ENCODE data around the gene OR4K15. TPM values are rescaled to one million over a fixed set of nuclear protein-coding genes. Genes with fewer than 3 reads are reported as not detected.
"Not testable (repeated sequence)": the region's sequence is repeated elsewhere in the genome, so short reads cannot be mapped to it uniquely, and the experiment has no call there.

OR4K15 gene
- total RNA-seq, result not detected

DNA sequence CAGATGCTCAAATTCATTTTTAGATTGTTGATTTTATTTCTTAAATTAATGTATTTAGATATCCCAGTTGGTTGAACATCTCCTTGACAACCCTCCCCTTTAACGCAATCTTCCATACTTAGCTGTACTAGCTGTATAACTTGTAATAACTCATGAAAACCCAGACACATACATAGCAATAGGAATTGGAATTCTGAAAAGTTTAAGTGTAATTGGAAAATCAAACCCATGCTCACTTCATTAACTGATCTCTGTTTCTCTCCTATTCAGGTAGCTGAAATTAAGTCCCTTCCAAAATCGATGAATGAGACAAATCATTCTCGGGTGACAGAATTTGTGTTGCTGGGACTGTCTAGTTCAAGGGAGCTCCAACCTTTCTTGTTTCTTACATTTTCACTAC is at the start of gene OR4K15:
Gene OR4K15, plus strand, starts transcription at position 301 of the 400 bp plus-strand sequence. Its CDS starts 0 bp downstream, at position 301.
- no peaks in the 10 kb centered on the region for H3K36me3 Mint-ChIP-seq
- ChIA-PET CTCF (no interaction called here), POLR2A (no interaction called here)
- intact Hi-C loops (cut with micrococcal nuclease), result no loop called here
- peaks cover 2% of the 10 kb centered on the region for H3K9me3 Mint-ChIP-seq
- H3K4me1 Mint-ChIP-seq (ENCODE audit: low read depth), result peaks cover 32% of the 10 kb centered on the region
- DNase-seq, result no peak
- H3K27me3 Mint-ChIP-seq, result no peaks in the 10 kb centered on the region
- H3K27ac Mint-ChIP-seq, result peak within 1 kb of the TSS; percentile 38
- H3K4me3 Mint-ChIP-seq, result no peak within 1 kb of the TSS

DNA sequence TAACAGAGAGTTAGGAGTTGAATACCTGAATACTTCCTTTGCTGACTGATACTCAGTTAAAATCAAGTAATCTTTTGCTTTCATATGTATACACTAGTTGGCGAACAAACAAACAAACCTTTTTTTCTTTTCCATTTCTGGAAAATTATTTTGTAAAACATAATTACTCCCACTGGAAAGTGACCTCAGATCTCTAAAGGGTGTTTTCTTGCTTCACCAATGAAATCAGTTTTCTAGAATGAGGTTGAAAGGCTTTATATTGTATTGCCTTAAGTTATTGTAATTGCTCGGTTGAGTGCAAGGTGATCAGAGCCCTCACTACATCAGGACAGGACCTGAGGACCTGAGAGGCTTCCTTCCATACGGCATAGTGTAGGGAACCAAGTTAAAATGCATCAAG is 44.8 kb upstream of the OR4K15 start, which contains the start of gene OR4K1:
Gene OR4K1, plus strand, starts transcription at position 301 of the 400 bp plus-strand sequence. CDS start 4,750 bp downstream, outside the sequence.
- intact Hi-C loops (cut with micrococcal nuclease), result no loop called here
- no peak for DNase-seq
- no peak within 1 kb of the TSS for H3K4me3 Mint-ChIP-seq
- no peaks in the 10 kb centered on the region for H3K9me3 Mint-ChIP-seq
- no peaks in the 10 kb centered on the region for H3K4me1 Mint-ChIP-seq (ENCODE audit: low read depth)
- POLR2A ChIA-PET, result no interaction called here
- no peaks in the 10 kb centered on the region for H3K27me3 Mint-ChIP-seq
- H3K27ac Mint-ChIP-seq, result no peak within 1 kb of the TSS
- CTCF ChIA-PET, result no interaction called here
- no peaks in the 10 kb centered on the region for H3K36me3 Mint-ChIP-seq

DNA sequence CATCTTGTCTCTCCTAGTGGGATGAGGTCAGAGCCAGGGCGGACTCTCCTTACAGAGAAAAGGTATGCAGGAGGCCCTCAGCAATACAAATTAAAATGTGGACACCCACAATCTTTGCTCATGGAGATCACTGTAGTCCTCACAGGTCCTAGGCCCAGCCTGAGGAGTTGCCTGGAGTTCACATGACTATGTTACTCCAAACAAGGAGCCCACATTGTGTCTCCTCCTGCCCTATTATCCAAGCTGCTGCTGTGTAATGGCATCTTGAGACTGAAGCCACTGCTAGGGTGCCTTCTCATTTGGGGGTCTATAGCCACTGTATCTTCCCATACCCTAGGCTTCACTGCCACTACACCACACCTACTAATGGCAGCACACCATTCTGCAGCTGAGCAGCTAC is 33.7 kb upstream of the OR4K15 start:
- ChIA-PET CTCF (no interaction called here), POLR2A (no interaction called here)
- no peak overlapping the region for H3K27ac Mint-ChIP-seq
- H3K27me3 Mint-ChIP-seq, result no peaks in the 10 kb centered on the region
- no peaks in the 10 kb centered on the region for H3K36me3 Mint-ChIP-seq
- intact Hi-C loops (cut with micrococcal nuclease), result no loop called here
- H3K4me1 Mint-ChIP-seq (ENCODE audit: low read depth), result no peaks in the 10 kb centered on the region
- DNase-seq, result no peak
- no peak overlapping the region for H3K4me3 Mint-ChIP-seq
- H3K9me3 Mint-ChIP-seq, result no peaks in the 10 kb centered on the region

DNA sequence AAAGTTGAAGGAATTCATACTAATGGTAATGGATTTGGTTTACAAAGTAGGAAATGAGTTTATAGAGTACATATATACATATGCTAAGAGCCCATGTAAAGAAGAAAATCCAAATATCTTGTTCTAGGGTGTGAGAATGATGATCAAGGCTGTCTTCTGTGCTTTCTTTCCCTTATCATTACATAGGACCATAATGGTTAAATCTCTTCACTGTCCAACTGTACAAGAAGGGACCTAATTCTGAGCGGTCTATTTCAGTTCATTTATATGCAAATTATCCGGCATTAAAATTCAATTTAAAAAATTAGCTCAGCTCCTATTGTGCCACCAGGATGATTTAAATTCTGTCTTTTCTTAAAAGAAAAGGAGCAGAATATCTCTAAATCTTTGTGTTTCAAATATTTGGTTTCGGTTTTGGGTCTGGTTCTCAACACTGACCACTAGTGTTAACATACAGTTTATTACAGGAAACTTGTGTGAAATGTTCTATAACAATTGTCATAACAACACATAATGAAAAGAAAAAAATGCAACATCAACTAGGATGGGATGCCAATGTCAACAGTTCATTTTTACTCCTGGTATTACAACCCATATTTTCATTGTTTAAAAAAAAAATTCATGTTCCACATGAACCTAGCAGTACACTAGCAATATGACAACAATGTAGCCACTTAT is 27.8 kb upstream of the OR4K15 start:
- H3K9me3 Mint-ChIP-seq, result peaks cover 2% of the 10 kb centered on the region
- H3K27ac Mint-ChIP-seq, result no peak overlapping the region
- H3K36me3 Mint-ChIP-seq, result no peaks in the 10 kb centered on the region
- CTCF ChIA-PET, result no interaction called here
- intact Hi-C loops (cut with micrococcal nuclease), result no loop called here
- no peaks in the 10 kb centered on the region for H3K27me3 Mint-ChIP-seq
- POLR2A ChIA-PET, result no interaction called here
- H3K4me3 Mint-ChIP-seq, result no peak overlapping the region
- H3K4me1 Mint-ChIP-seq (ENCODE audit: low read depth), result no peaks in the 10 kb centered on the region
- DNase-seq, result no peak

GRCh38 chr14:19949218-19949617 is 26.2 kb upstream of the OR4K15 start:
- Mint-ChIP-seq H3K9me3 (peaks cover 2% of the 10 kb centered on the region), H3K36me3 (no peaks in the 10 kb centered on the region), H3K4me1 (ENCODE audit: low read depth) (no peaks in the 10 kb centered on the region), H3K27ac (no peak overlapping the region), H3K4me3 (no peak overlapping the region), H3K27me3 (no peaks in the 10 kb centered on the region)
- intact Hi-C loops (cut with micrococcal nuclease), result no loop called here
- ChIA-PET POLR2A (no interaction called here), CTCF (no interaction called here)
- DNase-seq, result no peak

GRCh38 chr14:19969735-19970134 is 5.7 kb upstream of the OR4K15 start:
- POLR2A ChIA-PET; DNase-seq; H3K9me3 Mint-ChIP-seq; CTCF ChIA-PET; H3K36me3 Mint-ChIP-seq; intact Hi-C loops (cut with micrococcal nuclease); H3K27ac Mint-ChIP-seq; H3K27me3 Mint-ChIP-seq; H3K4me3 Mint-ChIP-seq: not testable (repeated sequence)
- peaks cover 23% of the 10 kb centered on the region for H3K4me1 Mint-ChIP-seq (ENCODE audit: low read depth)

- DNase-seq, result no peak
- Mint-ChIP-seq H3K36me3 (no peaks in the 10 kb centered on the region), H3K27me3 (no peaks in the 10 kb centered on the region), H3K27ac (no peak overlapping the region), H3K4me1 (ENCODE audit: low read depth) (peaks cover 32% of the 10 kb centered on the region), H3K9me3 (peaks cover 2% of the 10 kb centered on the region), H3K4me3 (no peak overlapping the region)
- POLR2A ChIA-PET, result no interaction called here
- intact Hi-C loops (cut with micrococcal nuclease), result no loop called here
- CTCF ChIA-PET, result no interaction called here
Measured at GRCh38 chr14:19974844-19975243, 547 bp upstream of the OR4K15 start.

DNA sequence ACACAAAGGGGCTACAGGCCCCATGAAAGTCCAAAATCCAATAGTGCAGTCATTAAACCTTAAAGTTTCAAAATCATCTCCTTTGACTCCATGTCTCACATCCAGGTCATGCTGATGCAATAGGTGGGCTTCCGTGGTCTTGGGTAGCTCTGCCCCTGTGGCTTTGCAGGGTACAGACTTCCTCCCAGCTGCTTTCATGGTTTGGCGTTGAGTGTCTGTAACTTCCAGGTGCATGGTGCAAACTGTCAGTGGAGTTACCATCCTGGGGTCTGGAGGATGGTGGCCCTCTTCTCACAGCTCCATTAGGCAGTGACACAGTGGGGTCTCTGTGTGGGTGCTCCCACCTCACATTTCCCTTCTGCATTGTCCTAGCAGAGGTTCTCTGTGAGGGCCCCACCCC is 18.0 kb downstream of the OR4K15 start:
- Mint-ChIP-seq H3K9me3 (peaks cover 2% of the 10 kb centered on the region), H3K4me1 (ENCODE audit: low read depth) (no peaks in the 10 kb centered on the region), H3K4me3 (no peak overlapping the region), H3K27ac (no peak overlapping the region), H3K27me3 (no peaks in the 10 kb centered on the region), H3K36me3 (no peaks in the 10 kb centered on the region)
- ChIA-PET CTCF (no interaction called here), POLR2A (no interaction called here)
- DNase-seq, result no peak
- intact Hi-C loops (cut with micrococcal nuclease), result no loop called here

DNA sequence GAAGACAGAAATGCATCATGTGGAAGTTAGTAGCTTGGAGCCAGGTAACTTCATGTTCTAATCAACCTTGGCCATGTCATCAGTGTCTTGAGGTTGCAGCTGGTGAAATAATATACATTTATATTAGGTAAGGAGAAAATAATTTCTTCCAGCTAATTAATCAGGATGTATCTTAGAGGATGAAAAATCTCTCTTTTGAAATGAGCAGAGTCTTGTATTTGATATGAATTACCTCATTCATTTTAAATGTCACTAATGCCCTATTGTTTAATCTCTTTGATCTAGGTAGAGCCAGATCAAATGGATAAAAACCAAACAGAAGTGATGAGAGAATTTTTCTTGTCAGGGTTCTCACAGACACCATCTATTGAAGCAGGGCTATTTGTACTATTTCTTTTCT is 26.5 kb downstream of the OR4K15 start, which contains the start of gene OR4Q2:
Gene OR4Q2, plus strand, starts transcription at position 301 of the 400 bp plus-strand sequence.
- POLR2A ChIA-PET, result no interaction called here
- H3K4me1 Mint-ChIP-seq (ENCODE audit: low read depth), result no peaks in the 10 kb centered on the region
- CTCF ChIA-PET, result no interaction called here

GRCh38 chr14:20002319-20002718 is 26.9 kb downstream of the OR4K15 start:
- Mint-ChIP-seq H3K9me3 (no peaks in the 10 kb centered on the region), H3K4me1 (ENCODE audit: low read depth) (no peaks in the 10 kb centered on the region), H3K36me3 (no peaks in the 10 kb centered on the region), H3K27me3 (peaks cover 2% of the 10 kb centered on the region), H3K4me3 (no peak overlapping the region), H3K27ac (no peak overlapping the region)
- ChIA-PET CTCF (no interaction called here), POLR2A (no interaction called here)
- intact Hi-C loops (cut with micrococcal nuclease), result no loop called here
- DNase-seq, result no peak

More for the DNA sequence above, 26.5 kb downstream of the OR4K15 start, which contains the start of gene OR4Q2:
- Mint-ChIP-seq H3K9me3 (no peaks in the 10 kb centered on the region), H3K27me3 (peaks cover 2% of the 10 kb centered on the region), H3K36me3 (no peaks in the 10 kb centered on the region), H3K27ac (no peak within 1 kb of the TSS), H3K4me3 (no peak within 1 kb of the TSS)
- DNase-seq, result no peak
- intact Hi-C loops (cut with micrococcal nuclease), result no loop called here

GRCh38 chr14:20008156-20008555 is 32.8 kb downstream of the OR4K15 start:
- Mint-ChIP-seq H3K36me3 (no peaks in the 10 kb centered on the region), H3K9me3 (peaks cover 5% of the 10 kb centered on the region), H3K27ac (no peak overlapping the region), H3K27me3 (no peaks in the 10 kb centered on the region), H3K4me3 (no peak overlapping the region), H3K4me1 (ENCODE audit: low read depth) (no peaks in the 10 kb centered on the region)
- CTCF ChIA-PET, result no interaction called here
- DNase-seq, result no peak
- POLR2A ChIA-PET, result no interaction called here
- intact Hi-C loops (cut with micrococcal nuclease), result no loop called here

GRCh38 chr14:20019257-20019865 is 44.0 kb downstream of the OR4K15 start, which contains the start of gene OR4K14:
Gene OR4K14 (minus strand): TSS chr14:20019307. CDS start chr14:20015193, 4,114 bp downstream.
- H3K36me3 Mint-ChIP-seq, result no peaks in the 10 kb centered on the region
- ChIA-PET POLR2A (no interaction called here), CTCF (no interaction called here)
- no peak for DNase-seq
- intact Hi-C loops (cut with micrococcal nuclease), result no loop called here
- no peaks in the 10 kb centered on the region for H3K27me3 Mint-ChIP-seq
- H3K4me1 Mint-ChIP-seq (ENCODE audit: low read depth), result no peaks in the 10 kb centered on the region
- H3K4me3 Mint-ChIP-seq, result no peak within 1 kb of the TSS
- H3K27ac Mint-ChIP-seq, result no peak within 1 kb of the TSS
- peaks cover under 1% of the 10 kb centered on the region for H3K9me3 Mint-ChIP-seq
